Mesendoderm (in vitro differentiated cells): ENCODE results near the gene TOM1. TPM values are rescaled to one million over a fixed set of nuclear protein-coding genes. Genes with fewer than 3 reads are reported as not detected.

Experiments used
- DNase-seq: peaks from one replicate; pipeline ENCODE4 v3.0.0; 2013
- H2AK5ac ChIP-seq: 2 replicates; pipeline ENCODE4 v1.6.1; 2013; ENCODE audit warnings: low read length, inconsistent platforms
- H2BK120ac ChIP-seq: 2 replicates; pipeline ENCODE4 v1.6.1; 2013; ENCODE audit warnings: low read depth, mild to moderate bottlenecking, low read length, moderate library complexity, mixed read lengths
- H2BK15ac ChIP-seq: replicated peaks from 2 replicates; pipeline ENCODE4 v1.6.1; 2013; ENCODE audit warnings: low read depth, mild to moderate bottlenecking, moderate library complexity
- H2BK5ac ChIP-seq: 2 replicates; pipeline ENCODE4 v1.6.1; 2013; ENCODE audit warnings: low read length, inconsistent platforms
- H3K18ac ChIP-seq: 2 replicates; pipeline ENCODE4 v1.6.1; 2013; ENCODE audit warnings: mild to moderate bottlenecking, low read length, mixed read lengths
- H3K23ac ChIP-seq: one replicate; pipeline ENCODE4 v1.6.1; 2013; ENCODE audit warnings: low read length
- H3K27ac ChIP-seq: 2 replicates; pipeline ENCODE4 v1.5.1; 2013; ENCODE audit warnings: low read depth, mild to moderate bottlenecking, inconsistent platforms, low read length, moderate library complexity
- H3K27me3 ChIP-seq: 2 replicates; pipeline ENCODE4 v1.6.1; 2013; ENCODE audit warnings: low read length, control low read depth, mild to moderate bottlenecking, inconsistent platforms; ENCODE audit not compliant: insufficient read depth, poor library complexity
- H3K36me3 ChIP-seq: 2 replicates; pipeline ENCODE4 v1.6.1; 2013; ENCODE audit warnings: low read length, inconsistent platforms; ENCODE audit not compliant: control insufficient read depth, insufficient read depth
- H3K4ac ChIP-seq: one replicate; pipeline ENCODE4 v1.6.1; 2013; ENCODE audit warnings: low read depth, mild to moderate bottlenecking, low read length, moderate library complexity
- H3K4me1 ChIP-seq: 2 replicates; pipeline ENCODE4 v1.6.1; 2013; ENCODE audit warnings: low read depth, low read length, inconsistent platforms; ENCODE audit not compliant: control insufficient read depth
- H3K4me2 ChIP-seq: 2 replicates; pipeline ENCODE4 v1.6.1; 2013; ENCODE audit warnings: low read length
- H3K4me3 ChIP-seq: 2 replicates; pipeline ENCODE4 v1.5.1; 2013; ENCODE audit warnings: mild to moderate bottlenecking, low read length
- H3K56ac ChIP-seq: one replicate; pipeline ENCODE4 v1.6.1; 2013; ENCODE audit warnings: low read length
- H3K79me1 ChIP-seq: 2 replicates; pipeline ENCODE4 v1.6.1; 2013; ENCODE audit warnings: low read length, inconsistent platforms
- H3K79me2 ChIP-seq: 2 replicates; pipeline ENCODE4 v1.6.1; 2013; ENCODE audit warnings: mild to moderate bottlenecking, low read length; ENCODE audit not compliant: control insufficient read depth, insufficient read depth
- H3K9ac ChIP-seq: 2 replicates; pipeline ENCODE4 v1.6.1; 2013; ENCODE audit warnings: low read length, inconsistent platforms
- H4K5ac ChIP-seq: one replicate; pipeline ENCODE4 v1.6.1; 2013; ENCODE audit warnings: low read length
- H4K8ac ChIP-seq: one replicate; pipeline ENCODE4 v1.6.1; 2013; ENCODE audit warnings: low read depth, mild to moderate bottlenecking, control low read depth, low read length, moderate library complexity
- WGBS: extraction: QIAGEN DNeasy Blood & Tissue Kit; methylation state at CpG from one replicate; pipeline ENCODE4 v1.1.7; 2013; ENCODE audit warnings: low lambda C conversion rate, missing lambda C conversion rate; ENCODE audit not compliant: insufficient coverage; ENCODE audit errors: extremely low coverage; 5-methylcytosine and 5-hydroxymethylcytosine counted together
- polyA plus RNA-seq, 2 experiments: library from polyadenylated mRNA; stranded (reverse); fragments of 200-250 nt; gene quantifications; one replicate each; pipeline ENCODE4 v1.2.3, GENCODE V29; 2013

The TOM1 gene
- polyA plus RNA-seq (2013, experiment 1 of 2) = 11.9 TPM
- 11.1 TPM for polyA plus RNA-seq (2013, experiment 2 of 2)

- Histone ChIP-seq H4K5ac (no peak within 1 kb of the TSS), H3K36me3 (no peaks in the 10 kb centered on the region), H3K4me1 (no peaks in the 10 kb centered on the region), H3K79me1 (peaks cover 3% of the 10 kb centered on the region), H3K79me2 (no peaks in the 10 kb centered on the region), H3K4me3 (peak within 1 kb of the TSS; percentile 91), H3K4me2 (peak within 1 kb of the TSS; percentile 91), H3K56ac (peak within 1 kb of the TSS; percentile 93), H3K4ac (no peak within 1 kb of the TSS), H3K27me3 (no peaks in the 10 kb centered on the region), H2BK5ac (no peak within 1 kb of the TSS), H3K18ac (no peak within 1 kb of the TSS), H3K27ac (peak within 1 kb of the TSS; percentile 23), H2BK15ac (no peak within 1 kb of the TSS), H3K23ac (peak within 1 kb of the TSS; percentile 24), H2BK120ac (no peak within 1 kb of the TSS), H2AK5ac (no peak within 1 kb of the TSS), H4K8ac (no peak within 1 kb of the TSS), H3K9ac (peak within 1 kb of the TSS; percentile 96)
- DNase-seq = peak; percentile 99
- WGBS = no CpG with 5 or more reads among the region's 64 CpGs
These were observed at the start of gene TOM1 for GRCh38 chr22:35299673-35300499. TSS of gene TOM1 (plus strand) at chr22:35299894. CDS start at chr22:35299929, 35 bp downstream.

- no peak overlapping the region for H2BK15ac ChIP-seq
- no peak overlapping the region for H4K8ac ChIP-seq
- H3K36me3 ChIP-seq = no peaks in the 10 kb centered on the region
- no peak overlapping the region for H2AK5ac ChIP-seq
- H3K79me1 ChIP-seq = no peaks in the 10 kb centered on the region
- no peak overlapping the region for H3K4me3 ChIP-seq
- WGBS = no CpG with 5 or more reads among the region's 4 CpGs
- no peak overlapping the region for H3K4ac ChIP-seq
- no peaks in the 10 kb centered on the region for H3K4me1 ChIP-seq
- H3K56ac ChIP-seq = no peak overlapping the region
- no peak overlapping the region for H3K23ac ChIP-seq
- no peaks in the 10 kb centered on the region for H3K79me2 ChIP-seq
- H2BK5ac ChIP-seq = no peak overlapping the region
- H3K27ac ChIP-seq = no peak overlapping the region
- H4K5ac ChIP-seq = no peak overlapping the region
- no peak for DNase-seq
- no peaks in the 10 kb centered on the region for H3K27me3 ChIP-seq
- no peak overlapping the region for H3K9ac ChIP-seq
- H2BK120ac ChIP-seq = no peak overlapping the region
- no peak overlapping the region for H3K18ac ChIP-seq
- H3K4me2 ChIP-seq = no peak overlapping the region
These were observed 49.5 kb upstream of the TOM1 start for GRCh38 chr22:35250156-35250555.

GRCh38 chr22:35253946-35254345 is 45.7 kb upstream of the TOM1 start:
- Histone ChIP-seq H3K56ac (no peak overlapping the region), H3K4me2 (no peak overlapping the region), H2BK5ac (no peak overlapping the region), H3K9ac (no peak overlapping the region), H3K4me1 (peaks cover 2% of the 10 kb centered on the region), H3K4me3 (no peak overlapping the region), H3K36me3 (no peaks in the 10 kb centered on the region), H3K18ac (no peak overlapping the region), H2BK120ac (no peak overlapping the region), H4K5ac (no peak overlapping the region), H3K27me3 (no peaks in the 10 kb centered on the region), H3K79me2 (peaks cover 12% of the 10 kb centered on the region), H2AK5ac (no peak overlapping the region), H3K79me1 (peaks cover 6% of the 10 kb centered on the region), H3K27ac (no peak overlapping the region), H3K23ac (no peak overlapping the region), H3K4ac (no peak overlapping the region), H4K8ac (no peak overlapping the region), H2BK15ac (no peak overlapping the region)
- DNase-seq = no peak
- no CpG with 5 or more reads among the region's 2 CpGs for WGBS

- Histone ChIP-seq H3K36me3 (no peaks in the 10 kb centered on the region), H3K79me1 (peaks cover 6% of the 10 kb centered on the region), H3K23ac (no peak overlapping the region), H3K18ac (peak overlapping the region; percentile 51), H3K4me1 (peaks cover 2% of the 10 kb centered on the region), H2BK15ac (peak overlapping the region; percentile 76), H3K79me2 (peaks cover 19% of the 10 kb centered on the region), H3K9ac (peak overlapping the region; percentile 89), H3K4me3 (peak overlapping the region; percentile 69), H2AK5ac (no peak overlapping the region), H3K4me2 (peak overlapping the region; percentile 93), H3K4ac (no peak overlapping the region), H3K56ac (peak overlapping the region; percentile 95), H4K8ac (no peak overlapping the region), H2BK5ac (no peak overlapping the region), H3K27ac (no peak overlapping the region), H3K27me3 (no peaks in the 10 kb centered on the region), H4K5ac (peak overlapping the region; percentile 68), H2BK120ac (no peak overlapping the region)
- no CpG with 5 or more reads among the region's 3 CpGs for whole genome bisulfite sequencing
- no peak for DNase-seq
These were observed 42.7 kb upstream of the TOM1 start for GRCh38 chr22:35257002-35257320.

- Histone ChIP-seq H4K8ac (peak within 1 kb of the TSS; percentile 78), H4K5ac (peak within 1 kb of the TSS; percentile 68), H3K23ac (peak within 1 kb of the TSS; percentile 26), H2BK120ac (peak within 1 kb of the TSS; percentile 99), H3K4me2 (peak within 1 kb of the TSS; percentile 93), H3K27me3 (no peaks in the 10 kb centered on the region), H3K9ac (peak within 1 kb of the TSS; percentile 89), H3K27ac (peak within 1 kb of the TSS; percentile 86), H3K4me1 (peaks cover 2% of the 10 kb centered on the region), H3K4me3 (peak within 1 kb of the TSS; percentile 69), H3K79me1 (peaks cover 6% of the 10 kb centered on the region), H2BK5ac (no peak within 1 kb of the TSS), H3K79me2 (peaks cover 19% of the 10 kb centered on the region), H3K18ac (peak within 1 kb of the TSS; percentile 100), H3K56ac (peak within 1 kb of the TSS; percentile 95), H3K4ac (peak within 1 kb of the TSS; percentile 99), H2BK15ac (peak within 1 kb of the TSS; percentile 76), H3K36me3 (peaks cover 2% of the 10 kb centered on the region), H2AK5ac (no peak within 1 kb of the TSS)
- peak; percentile 94 for DNase-seq
- no CpG with 5 or more reads among the region's 84 CpGs for WGBS
These were observed 42.1 kb upstream of the TOM1 start, which contains the start of gene HMGXB4 for GRCh38 chr22:35257321-35258190. TSS of gene HMGXB4 (plus strand) at chr22:35257493. CDS start at chr22:35262391, 4,898 bp downstream.
